Uterus (tissue), 2 donors: ENCODE measurements around the gene UBAP1.
"Not testable (repeated sequence)": the region's sequence is repeated elsewhere in the genome, so short reads cannot be mapped to it uniquely, and the experiment has no call there.

Source experiments
- POLR2A ChIP-seq, 2 donors: fragments of 450-650 bp; IDR thresholded peaks; one replicate each; pipeline ENCODE4 v1.6.1; 2016; ENCODE audit warnings: antibody characterized with exemption in 2 of 2, mild to moderate bottlenecking in 1 of 2, moderate library complexity in 1 of 2
- TF ChIP-seq, protein P1 (sequence below), 4 experiments: fragments of 200-600 bp in 2 of 4; fragments of 450-650 bp in 2 of 4; sonication (generic) in 2 of 4; IDR thresholded peaks; one replicate each; pipeline ENCODE4 v1.5.1; 2016 to 2019; ENCODE audit warnings: antibody characterized with exemption in 4 of 4, mild to moderate bottlenecking in 2 of 4, moderate library complexity in 1 of 4

DNA sequence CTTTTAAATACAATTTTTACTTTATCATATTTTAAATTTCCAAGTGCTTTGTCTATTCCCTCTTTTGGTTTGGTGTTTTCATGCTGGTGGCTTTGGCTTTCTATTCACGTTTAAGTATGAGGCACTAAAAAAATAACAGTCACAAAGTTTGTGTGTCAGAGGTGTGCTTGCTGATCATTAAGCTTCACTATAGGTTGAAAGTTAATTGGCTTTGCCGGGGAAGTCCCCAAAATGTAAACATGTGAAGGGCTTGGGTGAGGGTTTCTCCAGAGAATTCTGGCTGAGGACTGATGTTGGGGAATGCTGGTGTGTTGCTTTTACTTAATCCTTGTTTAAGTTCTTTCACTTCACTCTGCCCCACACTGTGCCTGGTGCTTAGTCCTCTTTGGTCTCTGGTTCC is 66.4 kb downstream of the UBAP1 start:
- TF ChIP-seq, protein P1, sequence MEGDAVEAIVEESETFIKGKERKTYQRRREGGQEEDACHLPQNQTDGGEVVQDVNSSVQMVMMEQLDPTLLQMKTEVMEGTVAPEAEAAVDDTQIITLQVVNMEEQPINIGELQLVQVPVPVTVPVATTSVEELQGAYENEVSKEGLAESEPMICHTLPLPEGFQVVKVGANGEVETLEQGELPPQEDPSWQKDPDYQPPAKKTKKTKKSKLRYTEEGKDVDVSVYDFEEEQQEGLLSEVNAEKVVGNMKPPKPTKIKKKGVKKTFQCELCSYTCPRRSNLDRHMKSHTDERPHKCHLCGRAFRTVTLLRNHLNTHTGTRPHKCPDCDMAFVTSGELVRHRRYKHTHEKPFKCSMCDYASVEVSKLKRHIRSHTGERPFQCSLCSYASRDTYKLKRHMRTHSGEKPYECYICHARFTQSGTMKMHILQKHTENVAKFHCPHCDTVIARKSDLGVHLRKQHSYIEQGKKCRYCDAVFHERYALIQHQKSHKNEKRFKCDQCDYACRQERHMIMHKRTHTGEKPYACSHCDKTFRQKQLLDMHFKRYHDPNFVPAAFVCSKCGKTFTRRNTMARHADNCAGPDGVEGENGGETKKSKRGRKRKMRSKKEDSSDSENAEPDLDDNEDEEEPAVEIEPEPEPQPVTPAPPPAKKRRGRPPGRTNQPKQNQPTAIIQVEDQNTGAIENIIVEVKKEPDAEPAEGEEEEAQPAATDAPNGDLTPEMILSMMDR (IDR thresholded peaks at IDR 0.05), result not testable (repeated sequence)
- TF ChIP-seq POLR2A (IDR thresholded peaks at IDR 0.05), result not testable (repeated sequence)
